Raji (cell line): ENCODE data around the gene RNASE1.

ENCODE experiments used
- POLR2A ChIP-seq: IDR thresholded peaks from 2 replicates; pipeline ENCODE4 v1.6.1; 2011; ENCODE audit warnings: low read depth, low read length, control low read depth; ENCODE audit not compliant: insufficient read depth

Gene RNASE1

GRCh38 chr14:20790464-20791116 is 12.1 kb downstream of the RNASE1 start:
- TF ChIP-seq POLR2A = no peak

GRCh38 chr14:20789230-20789813 is 13.3 kb downstream of the RNASE1 start:
- no peak for TF ChIP-seq POLR2A

DNA sequence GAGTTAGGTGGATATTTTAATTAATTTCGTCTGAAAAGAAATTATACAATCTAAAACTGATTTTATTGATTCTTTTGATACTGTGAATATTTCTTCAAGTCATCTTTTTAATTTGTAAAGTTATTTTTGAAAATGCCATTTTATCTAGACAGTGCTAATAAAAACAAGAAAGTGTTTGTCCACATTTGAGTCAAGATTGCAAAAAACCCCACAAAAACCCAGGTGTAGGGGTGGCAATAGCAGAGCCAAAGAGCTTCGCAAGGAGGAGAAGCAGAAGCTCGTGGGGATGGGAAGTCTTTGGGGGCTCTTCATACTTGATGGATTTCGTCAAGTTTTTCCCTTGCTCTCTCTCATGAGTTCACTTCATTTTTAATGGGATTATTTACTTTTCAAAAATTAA is 15.6 kb downstream of the RNASE1 start:
- TF ChIP-seq POLR2A = no peak

DNA sequence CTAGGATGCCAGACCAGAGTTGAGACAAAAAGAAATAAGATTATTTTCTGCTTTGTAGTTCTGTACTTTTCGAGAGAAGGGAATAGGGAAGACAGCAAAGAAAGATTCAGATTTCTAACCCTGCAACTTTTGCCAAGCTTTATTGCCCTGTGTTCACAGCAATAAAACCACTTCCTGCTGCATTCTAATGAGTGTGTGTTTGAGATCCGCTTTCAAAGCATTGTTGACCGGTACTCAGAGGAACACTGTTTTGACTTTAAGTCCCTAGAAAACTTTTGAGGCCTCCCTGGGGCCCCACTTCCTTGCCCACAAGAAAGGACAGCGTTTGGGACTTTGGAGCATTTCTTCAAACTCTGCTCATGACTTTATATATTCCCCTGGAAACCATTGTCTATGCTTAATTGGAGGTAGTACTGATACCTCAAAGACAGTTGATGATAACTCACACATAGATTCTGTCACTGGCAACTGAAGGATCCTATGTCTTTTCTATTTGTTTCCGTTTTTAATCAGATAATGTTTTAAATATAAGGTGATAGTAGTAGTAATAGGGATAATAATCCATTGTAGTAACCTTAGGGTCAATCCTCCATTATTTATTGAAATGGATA is 20.3 kb downstream of the RNASE1 start:
- no peak for TF ChIP-seq POLR2A

DNA sequence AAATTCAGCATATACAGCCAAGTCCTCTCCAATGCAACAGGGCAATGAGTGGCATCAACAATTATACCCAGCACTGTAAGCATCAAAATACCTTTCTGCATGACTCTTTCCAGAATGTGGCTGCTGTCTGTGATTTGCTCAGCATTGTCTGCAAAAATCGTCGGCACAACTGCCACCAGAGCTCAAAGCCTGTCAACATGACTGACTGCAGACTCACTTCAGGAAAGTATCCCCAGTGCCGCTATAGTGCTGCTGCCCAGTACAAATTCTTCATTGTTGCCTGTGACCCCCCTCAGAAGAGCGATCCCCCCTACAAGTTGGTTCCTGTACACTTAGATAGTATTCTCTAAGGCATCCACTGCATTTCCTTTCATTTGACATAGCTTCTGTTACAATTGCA is 20.8 kb downstream of the RNASE1 start:
- TF ChIP-seq POLR2A = no peak

- TF ChIP-seq POLR2A = no peak
Observed at GRCh38 chr14:20775901-20776300, 26.7 kb downstream of the RNASE1 start.

GRCh38 chr14:20775043-20775442 is 27.6 kb downstream of the RNASE1 start:
- no peak for TF ChIP-seq POLR2A

GRCh38 chr14:20774258-20774824 is 28.3 kb downstream of the RNASE1 start:
- TF ChIP-seq POLR2A = no peak

DNA sequence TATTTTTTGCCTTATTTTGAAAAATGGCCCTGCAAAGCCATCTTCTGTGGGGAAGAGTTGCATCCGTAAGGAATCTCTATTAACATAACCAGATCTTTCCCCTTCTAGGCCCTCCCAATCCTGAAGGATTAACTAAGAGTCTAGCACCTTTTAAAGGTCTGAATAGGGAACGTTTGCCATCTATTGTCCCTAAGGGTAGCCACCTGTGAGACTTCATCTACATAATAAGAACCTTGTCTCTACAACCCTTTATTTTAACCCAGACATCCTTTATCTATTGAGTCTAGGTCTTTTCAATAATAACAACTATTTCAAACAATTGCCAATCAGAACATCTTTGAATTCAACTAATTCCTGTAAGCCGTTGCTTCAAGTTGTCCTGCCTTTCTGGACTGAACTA is 30.0 kb downstream of the RNASE1 start:
- TF ChIP-seq POLR2A = no peak

DNA sequence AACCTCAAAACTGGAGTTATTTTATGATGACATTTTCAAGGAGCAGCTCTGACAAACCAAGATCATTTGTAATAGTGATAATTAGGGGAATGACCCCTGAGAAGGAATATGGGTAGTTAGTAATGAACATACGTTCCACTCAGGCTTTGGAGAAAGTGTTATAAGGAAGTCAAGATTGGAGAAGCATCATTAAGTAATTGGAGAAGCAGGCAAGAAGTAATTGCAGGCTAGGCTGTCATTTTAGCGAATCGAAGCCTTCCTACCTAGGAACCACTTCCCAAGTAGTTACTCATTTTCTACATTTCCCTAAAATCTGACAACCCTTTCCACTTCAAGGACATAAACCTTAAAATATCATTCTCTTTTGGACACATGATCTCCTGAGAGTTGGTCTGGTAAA is 33.2 kb downstream of the RNASE1 start:
- TF ChIP-seq POLR2A = no peak

DNA sequence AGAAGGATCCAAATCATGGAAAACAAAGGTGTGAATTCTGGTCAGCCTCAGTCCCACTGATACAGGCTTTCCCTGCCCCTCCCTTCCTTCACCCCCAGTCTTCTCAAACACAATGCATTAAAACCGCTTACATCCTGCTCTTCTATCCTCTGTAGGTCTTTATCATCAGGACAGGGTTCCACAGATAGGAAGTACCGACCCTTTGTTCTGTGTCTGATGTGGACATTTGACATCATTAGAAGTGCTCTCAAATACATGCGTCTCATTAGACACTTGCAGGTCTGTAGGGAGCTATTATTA is 34.1 kb downstream of the RNASE1 start:
- no peak for TF ChIP-seq POLR2A

DNA sequence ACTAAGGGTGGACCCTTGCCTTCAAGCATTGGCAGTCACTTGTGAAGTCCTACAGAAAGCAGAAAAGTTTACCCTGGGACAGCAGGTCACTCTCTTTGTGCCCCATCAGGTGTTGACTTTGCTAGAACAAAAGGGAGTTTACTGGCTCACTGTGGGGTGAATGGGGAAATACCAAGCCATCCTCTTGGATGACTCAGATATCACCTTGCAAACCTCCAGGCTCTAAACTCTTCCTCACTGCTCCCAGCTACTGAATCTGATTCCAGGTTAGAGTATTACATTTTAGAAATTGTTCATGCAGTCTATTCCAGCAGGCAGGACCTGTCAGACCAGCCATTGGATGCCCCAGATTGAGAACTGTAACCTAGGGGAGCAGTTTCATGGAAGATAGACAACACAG is 41.7 kb downstream of the RNASE1 start:
- no peak for TF ChIP-seq POLR2A

- TF ChIP-seq POLR2A = no peak
Observed at GRCh38 chr14:20757965-20758364, 44.7 kb downstream of the RNASE1 start.

- TF ChIP-seq POLR2A = no peak
Observed at GRCh38 chr14:20755037-20755436, 47.6 kb downstream of the RNASE1 start.

DNA sequence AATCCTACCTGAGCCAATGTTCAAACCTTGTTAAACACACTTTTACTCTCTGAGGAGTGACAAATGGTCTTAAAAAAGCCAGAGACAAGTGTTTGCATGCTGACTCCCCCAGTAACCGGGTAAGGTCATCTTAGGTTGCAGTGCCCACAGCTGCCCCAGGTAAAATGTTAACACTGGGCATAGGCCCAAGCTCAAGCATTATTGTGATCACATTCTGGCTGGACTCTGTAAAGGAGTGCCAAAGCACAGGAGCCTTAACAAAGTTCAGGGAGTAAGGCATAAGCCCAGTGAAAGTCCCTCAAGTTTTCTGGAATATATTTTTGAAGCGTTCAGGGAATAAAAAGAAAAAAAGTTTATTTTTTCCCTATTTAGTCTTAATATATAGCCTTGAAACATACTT is 48.3 kb downstream of the RNASE1 start:
- TF ChIP-seq POLR2A = no peak

DNA sequence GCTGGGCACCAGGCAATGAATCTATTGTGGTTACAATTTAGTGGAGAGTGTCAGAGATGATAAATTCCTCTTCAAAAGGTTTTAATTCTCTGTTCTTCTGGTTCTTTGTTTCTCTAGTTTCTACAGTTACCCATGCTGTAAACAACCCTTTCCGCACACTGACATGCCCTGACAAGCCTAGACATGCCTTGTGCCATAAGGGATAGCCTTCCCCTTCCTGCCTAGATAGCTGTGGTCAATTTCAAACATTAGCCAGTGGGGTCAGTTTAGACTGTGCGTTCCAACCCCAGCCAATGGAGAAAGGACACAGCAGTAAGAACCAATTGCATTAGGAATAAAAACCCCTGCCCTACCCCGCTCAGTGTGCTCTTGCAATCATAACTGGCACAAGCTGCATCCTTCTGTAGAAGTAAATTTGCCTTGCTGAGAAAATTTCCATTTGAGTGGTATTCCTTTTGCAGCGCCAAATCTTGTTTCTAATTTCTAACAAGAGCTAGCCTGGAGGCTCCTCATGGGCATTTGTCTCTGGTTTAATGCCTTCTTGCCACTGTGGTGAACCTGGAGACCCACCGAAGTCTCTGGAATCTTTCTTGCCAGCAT is 50.6 kb downstream of the RNASE1 start:
- no peak for TF ChIP-seq POLR2A
